GM18526 (cell line): ENCODE measurements around the gene TMEM63A.

ENCODE experiments used
- POLR2A ChIP-seq: IDR thresholded peaks from 3 replicates; pipeline ENCODE4 v1.6.1; 2011; ENCODE audit not compliant: insufficient read length; ENCODE audit errors: extremely low read depth

Gene TMEM63A

GRCh38 chr1:225846331-225847310 is 35.6 kb downstream of the TMEM63A start:
- no peak for TF ChIP-seq POLR2A

- no peak for TF ChIP-seq POLR2A
These were observed 36.5 kb downstream of the TMEM63A start for GRCh38 chr1:225845571-225846259.

GRCh38 chr1:225845097-225845496 is 37.1 kb downstream of the TMEM63A start:
- no peak for TF ChIP-seq POLR2A

GRCh38 chr1:225844236-225845061 is 37.7 kb downstream of the TMEM63A start:
- TF ChIP-seq POLR2A = no peak

- TF ChIP-seq POLR2A = no peak
These were observed 38.8 kb downstream of the TMEM63A start for GRCh38 chr1:225843426-225843795.

- TF ChIP-seq POLR2A = no peak
These were observed 39.3 kb downstream of the TMEM63A start for GRCh38 chr1:225842788-225843425.

- TF ChIP-seq POLR2A = no peak
These were observed 40.1 kb downstream of the TMEM63A start for GRCh38 chr1:225842074-225842473.

- no peak for TF ChIP-seq POLR2A
These were observed 41.5 kb downstream of the TMEM63A start for GRCh38 chr1:225840713-225841112.

GRCh38 chr1:225840223-225840610 is 42.0 kb downstream of the TMEM63A start:
- TF ChIP-seq POLR2A = no peak

GRCh38 chr1:225838793-225839192 is 43.4 kb downstream of the TMEM63A start:
- TF ChIP-seq POLR2A = no peak

GRCh38 chr1:225835856-225836255 is 46.3 kb downstream of the TMEM63A start:
- no peak for TF ChIP-seq POLR2A

- no peak for TF ChIP-seq POLR2A
These were observed 47.5 kb downstream of the TMEM63A start for GRCh38 chr1:225834417-225835329.

GRCh38 chr1:225830841-225831240 is 51.3 kb downstream of the TMEM63A start:
- TF ChIP-seq POLR2A = no peak
